ENCODE measurements around the gene ITSN2. TPM values are rescaled to one million over a fixed set of nuclear protein-coding genes. Genes with fewer than 3 reads are reported as not detected.

The ITSN2 gene
- polyA plus RNA-seq, 1 donor (not counting 4 experiments of a cell fraction or from before 2014, with no cell fraction given): 19.7 TPM

- FAIRE-seq (no peak), DNase-seq (ENCODE audit: low read depth, low spot score) (no peak)
- no peak for TF ChIP-seq EZH2 (IDR thresholded peaks at IDR 0.05; ENCODE audit: low read length)
- TF ChIP-seq CTCF (optimal IDR thresholded peaks at IDR 0.05 in 1 of 3, IDR thresholded peaks at IDR 0.05 in 1 of 3, conservative IDR thresholded peaks at IDR 0.05 in 1 of 3; ENCODE audit: extremely low read depth in 1 of 3, insufficient read depth in 2 of 3, low read length in 3 of 3): no peak
- Histone ChIP-seq H3K27me3 (ENCODE audit: control insufficient read depth, extremely low read depth, insufficient read depth, low read length) (no peaks in the 10 kb centered on the region), H3K4me3 (ENCODE audit: control insufficient read depth in 2 of 3, extremely low read depth in 1 of 3, insufficient read depth in 2 of 3, low read depth in 1 of 3, low read length in 3 of 3) (no peak overlapping the region), H4K20me1 (ENCODE audit: control insufficient read depth, extremely low read depth, insufficient read depth, low read length) (peaks cover 4% of the 10 kb centered on the region), H3K4me2 (ENCODE audit: control insufficient read depth, extremely low read depth, insufficient read depth, low read depth, low read length) (no peak overlapping the region), H2AFZ (ENCODE audit: control insufficient read depth, low read length) (no peak overlapping the region), H3K9me3 (ENCODE audit: control insufficient read depth, low read depth, low read length) (no peaks in the 10 kb centered on the region), H3K4me1 (ENCODE audit: control insufficient read depth, extremely low read depth, insufficient read depth, low read length) (no peaks in the 10 kb centered on the region), H3K27ac (ENCODE audit: control insufficient read depth, insufficient read depth, low read length) (no peak overlapping the region), H3K9me1 (ENCODE audit: control insufficient read depth, extremely low read depth, insufficient read depth, low read length) (no peaks in the 10 kb centered on the region), H3K79me2 (ENCODE audit: control insufficient read depth, insufficient read depth, low read length) (peaks cover 28% of the 10 kb centered on the region), H3K9ac (ENCODE audit: control insufficient read depth, extremely low read depth, insufficient read depth, low read length) (no peak overlapping the region), H3K36me3 (ENCODE audit: control insufficient read depth in 2 of 2, extremely low read depth in 1 of 2, insufficient read depth in 2 of 2, low read length in 2 of 2) (no peaks in the 10 kb centered on the region)
- dilution Hi-C loops (cut with MboI; ENCODE audit: extremely low pct_ligation_motif_present, low sequenced_read_pairs): no loop called here
Observed at GRCh38 chr2:24336811-24337210, 23.5 kb downstream of the ITSN2 start.

GRCh38 chr2:24334245-24334633, 26.1 kb downstream of the ITSN2 start:
- Histone ChIP-seq H3K27ac (ENCODE audit: control insufficient read depth, insufficient read depth, low read length) (no peak overlapping the region), H3K27me3 (ENCODE audit: control insufficient read depth, extremely low read depth, insufficient read depth, low read length) (no peaks in the 10 kb centered on the region), H3K36me3 (ENCODE audit: control insufficient read depth in 2 of 2, extremely low read depth in 1 of 2, insufficient read depth in 2 of 2, low read length in 2 of 2) (no peaks in the 10 kb centered on the region), H3K4me1 (ENCODE audit: control insufficient read depth, extremely low read depth, insufficient read depth, low read length) (no peaks in the 10 kb centered on the region), H3K79me2 (ENCODE audit: control insufficient read depth, insufficient read depth, low read length) (peaks cover 20% of the 10 kb centered on the region), H2AFZ (ENCODE audit: control insufficient read depth, low read length) (no peak overlapping the region), H3K9me3 (ENCODE audit: control insufficient read depth, low read depth, low read length) (no peaks in the 10 kb centered on the region), H3K4me2 (ENCODE audit: control insufficient read depth, extremely low read depth, insufficient read depth, low read depth, low read length) (no peak overlapping the region), H3K9ac (ENCODE audit: control insufficient read depth, extremely low read depth, insufficient read depth, low read length) (no peak overlapping the region), H4K20me1 (ENCODE audit: control insufficient read depth, extremely low read depth, insufficient read depth, low read length) (peaks cover 4% of the 10 kb centered on the region), H3K9me1 (ENCODE audit: control insufficient read depth, extremely low read depth, insufficient read depth, low read length) (no peaks in the 10 kb centered on the region), H3K4me3 (ENCODE audit: control insufficient read depth in 2 of 3, extremely low read depth in 1 of 3, insufficient read depth in 2 of 3, low read depth in 1 of 3, low read length in 3 of 3) (no peak overlapping the region)
- dilution Hi-C loops (cut with MboI; ENCODE audit: extremely low pct_ligation_motif_present, low sequenced_read_pairs): no loop called here
- no peak for FAIRE-seq
- DNase-seq (ENCODE audit: low read depth, low spot score): no peak
- TF ChIP-seq EZH2 (IDR thresholded peaks at IDR 0.05; ENCODE audit: low read length): no peak
- TF ChIP-seq CTCF (optimal IDR thresholded peaks at IDR 0.05 in 1 of 3, IDR thresholded peaks at IDR 0.05 in 1 of 3, conservative IDR thresholded peaks at IDR 0.05 in 1 of 3; ENCODE audit: extremely low read depth in 1 of 3, insufficient read depth in 2 of 3, low read length in 3 of 3): no peak

Measured in keratinocyte (primary cell).